HCT116 (cell line): Measurements from ENCODE around the gene PIK3R1. TPM values are rescaled to one million over a fixed set of nuclear protein-coding genes. Genes with fewer than 3 reads are reported as not detected.
A peak's percentile ranks its signal among the peaks of the same experiment; 100 is the strongest.

Experiments used
- ATAC-seq: fragments of 200-7000 bp; cut with Tn5 transposase; 2 replicates; pipeline ENCODE4 v1.9.1; 2020; ENCODE audit warnings: mild to moderate bottlenecking, moderate library complexity
- BruUV-seq: library from RNA; stranded (reverse); fragments of 400-500 nt; replicated peaks from 2 replicates; lab custom pipeline; 2021; lab: Mats Ljungman, UMichigan
- CTCF ChIA-PET: fragments of 300-600 bp; sonication (Branson Sonifier 250); formaldehyde crosslinking; loops from one replicate; lab custom pipeline; 2021; ENCODE audit warnings: antibody characterized with exemption; lab: Charles Lee
- POLR2A ChIA-PET: fragments of 300-600, 350-600 bp; sonication (Branson Sonifier 250); formaldehyde crosslinking; loops from one replicate; lab custom pipeline; 2021; ENCODE audit warnings: antibody characterized with exemption; lab: Charles Lee
- RAD21 ChIA-PET, 2 experiments: fragments of 300-600 bp; sonication (Branson Sonifier 250); formaldehyde crosslinking; loops; one replicate each; lab custom pipeline; 2023; ENCODE audit warnings: low total read pairs in 2 of 2; ENCODE audit not compliant: uncharacterized antibody in 2 of 2, unreplicated experiment in 2 of 2, low non-redundant PET in 1 of 2; lab: Charles Lee
- DNase-seq: peaks from one replicate; pipeline ENCODE4 v3.0.0-alpha.2; 2010; ENCODE audit warnings: low read depth, low spot score
- H2AFZ ChIP-seq: fragments of 200-600 bp; shearing (Covaris generic), sonication (generic); 2 replicates; pipeline ENCODE4 v1.6.1; 2017; ENCODE audit warnings: low read depth, mixed run types, mixed read lengths, antibody characterized with exemption, low read length; ENCODE audit not compliant: poor library complexity, severe bottlenecking
- H3K27ac ChIP-seq: 2 replicates; pipeline ENCODE4 v1.5.1; 2012; ENCODE audit warnings: low read depth, low read length
- H3K27me3 ChIP-seq: fragments of 200-600 bp; sonication (generic); 2 replicates; pipeline ENCODE4 v1.6.1; 2016; ENCODE audit warnings: mixed run types, low read length, mixed read lengths; ENCODE audit not compliant: insufficient read depth
- H3K36me3 ChIP-seq, 2 experiments: fragments of 200-500 bp in 1 of 2; fragments of 200-600 bp in 1 of 2; sonication (Bioruptor generic) in 1 of 2; sonication (generic) in 1 of 2; 2 replicates each; pipeline versions ENCODE4 v1.5.1 to v1.6.1; 2014 to 2016; ENCODE audit warnings: low read length in 2 of 2, inconsistent platforms in 1 of 2, mixed read lengths in 1 of 2, mixed run types in 1 of 2; ENCODE audit not compliant: insufficient read depth in 2 of 2, control insufficient read depth in 1 of 2
- H3K4me1 ChIP-seq, 2 experiments: fragments of 200-600 bp in 1 of 2; sonication (generic) in 1 of 2; 2 replicates each; pipeline versions ENCODE4 v1.5.1 to v1.6.1; 2012 to 2017; ENCODE audit warnings: low read length in 2 of 2, inconsistent platforms in 1 of 2, mild to moderate bottlenecking in 1 of 2, mixed read lengths in 1 of 2, mixed run types in 1 of 2, moderate library complexity in 1 of 2; ENCODE audit not compliant: insufficient read depth in 2 of 2, control insufficient read depth in 1 of 2
- H3K4me2 ChIP-seq: fragments of 200-600 bp; sonication (generic); 2 replicates; pipeline ENCODE4 v1.6.1; 2017; ENCODE audit warnings: mixed run types, low read length, mixed read lengths
- H3K4me3 ChIP-seq, 2 experiments: fragments of 200-600 bp in 1 of 2; sonication (generic) in 1 of 2; replicated peaks in 1 of 2; 2 replicates each; pipeline ENCODE4 v1.5.1; 2011 to 2016; ENCODE audit warnings: low read length in 2 of 2, control low read depth in 1 of 2, low read depth in 1 of 2, mild to moderate bottlenecking in 1 of 2, mixed read lengths in 1 of 2, mixed run types in 1 of 2
- H3K79me2 ChIP-seq: fragments of 200-600 bp; sonication (generic); 2 replicates; pipeline ENCODE4 v1.6.1; 2017; ENCODE audit warnings: mild to moderate bottlenecking, mixed run types, low read length, moderate library complexity, mixed read lengths; ENCODE audit not compliant: insufficient read depth
- H3K9ac ChIP-seq: fragments of 200-600 bp; sonication (generic); 2 replicates; pipeline ENCODE4 v1.6.1; 2016; ENCODE audit warnings: low read length, mixed read lengths
- H3K9me2 ChIP-seq: fragments of 200-600 bp; sonication (generic), shearing (Covaris generic); 2 replicates; pipeline ENCODE4 v1.6.1; 2017; ENCODE audit warnings: mixed run types, mild to moderate bottlenecking, moderate library complexity; ENCODE audit not compliant: insufficient read depth
- H3K9me3 ChIP-seq, 2 experiments: fragments of 200-500 bp in 1 of 2; fragments of 200-600 bp in 1 of 2; sonication (Bioruptor generic) in 1 of 2; sonication (generic) in 1 of 2; 2 replicates each; pipeline ENCODE4 v1.6.1; 2014 to 2017; ENCODE audit warnings: low read length in 2 of 2, mixed read lengths in 2 of 2, inconsistent platforms in 1 of 2, low read depth in 1 of 2, mild to moderate bottlenecking in 1 of 2, mixed run types in 1 of 2, moderate library complexity in 1 of 2; ENCODE audit not compliant: control insufficient read depth in 1 of 2, insufficient read depth in 1 of 2
- H4K20me1 ChIP-seq: fragments of 200-600 bp; sonication (generic), shearing (Covaris generic); 2 replicates; pipeline ENCODE4 v1.6.1; 2017; ENCODE audit warnings: mixed run types, mild to moderate bottlenecking, moderate library complexity; ENCODE audit not compliant: insufficient read depth
- ELF1 ChIP-seq: IDR thresholded peaks from 2 replicates; pipeline ENCODE4 v1.6.1; 2012; ENCODE audit warnings: low read depth, borderline replicate concordance
- FOSL1 ChIP-seq: IDR thresholded peaks from 2 replicates; pipeline ENCODE4 v1.6.1; 2012; ENCODE audit warnings: low read depth
- SP1 ChIP-seq: IDR thresholded peaks from 2 replicates; pipeline ENCODE4 v1.6.1; 2012; ENCODE audit warnings: low read depth
- ZNF274 ChIP-seq: fragments of 200-500 bp; sonication (Bioruptor generic); IDR thresholded peaks from 2 replicates; pipeline ENCODE4 v1.6.1; 2014; ENCODE audit warnings: mild to moderate bottlenecking, low read depth, low read length, inconsistent platforms
- intact Hi-C: fragments of 100-400 bp; cut with micrococcal nuclease; formaldehyde crosslinking; loops from 2 replicates; pipeline ENCODE4 v1.10.0; 2022
- total RNA-seq: library from RNA; stranded (reverse); gene quantifications from one replicate; pipeline ENCODE4 v1.2.1, GENCODE V29; 2021; ENCODE audit not compliant: unreplicated experiment
- TF ChIP-seq, protein P1 (sequence below): IDR thresholded peaks from 2 replicates; pipeline ENCODE4 v1.6.1; 2012; ENCODE audit warnings: low read depth
- TF ChIP-seq, protein P2 (sequence below), 3 experiments: fragments of 200-600 bp in 1 of 3; sonication (generic) in 1 of 3; IDR thresholded peaks in 2 of 3; conservative IDR thresholded peaks in 1 of 3; 2 replicates each; pipeline ENCODE4 v1.5.1; 2012 to 2017; ENCODE audit warnings: low read depth in 2 of 3, low read length in 2 of 3, antibody characterized with exemption in 1 of 3, borderline replicate concordance in 1 of 3, control low read depth in 1 of 3, mild to moderate bottlenecking in 1 of 3, mixed read lengths in 1 of 3, mixed run types in 1 of 3, moderate library complexity in 1 of 3; ENCODE audit not compliant: insufficient read depth in 1 of 3

PIK3R1 gene
- total RNA-seq, 1 experiment from 2014 or later: 7.2 TPM

DNA sequence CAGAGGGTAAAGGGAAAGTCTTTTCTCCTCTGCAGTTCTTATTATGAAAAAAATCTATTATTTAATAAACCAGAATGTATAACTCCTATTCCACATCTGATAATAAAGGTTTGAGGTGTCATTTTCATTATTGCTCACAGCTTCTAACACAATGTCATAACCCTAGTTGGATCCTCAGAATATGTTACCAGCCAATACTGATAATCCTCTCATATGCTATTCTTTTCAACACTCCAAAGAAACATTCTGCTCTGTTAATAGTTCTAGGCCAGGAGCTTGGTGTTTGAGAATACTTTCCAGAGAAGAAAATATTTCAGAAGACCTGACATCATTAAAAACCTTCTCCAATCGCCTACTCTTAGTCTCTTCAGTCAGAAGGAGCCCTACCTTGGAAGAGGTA is 127.1 kb downstream of the PIK3R1 start (continued):
- TF ChIP-seq, protein P1, sequence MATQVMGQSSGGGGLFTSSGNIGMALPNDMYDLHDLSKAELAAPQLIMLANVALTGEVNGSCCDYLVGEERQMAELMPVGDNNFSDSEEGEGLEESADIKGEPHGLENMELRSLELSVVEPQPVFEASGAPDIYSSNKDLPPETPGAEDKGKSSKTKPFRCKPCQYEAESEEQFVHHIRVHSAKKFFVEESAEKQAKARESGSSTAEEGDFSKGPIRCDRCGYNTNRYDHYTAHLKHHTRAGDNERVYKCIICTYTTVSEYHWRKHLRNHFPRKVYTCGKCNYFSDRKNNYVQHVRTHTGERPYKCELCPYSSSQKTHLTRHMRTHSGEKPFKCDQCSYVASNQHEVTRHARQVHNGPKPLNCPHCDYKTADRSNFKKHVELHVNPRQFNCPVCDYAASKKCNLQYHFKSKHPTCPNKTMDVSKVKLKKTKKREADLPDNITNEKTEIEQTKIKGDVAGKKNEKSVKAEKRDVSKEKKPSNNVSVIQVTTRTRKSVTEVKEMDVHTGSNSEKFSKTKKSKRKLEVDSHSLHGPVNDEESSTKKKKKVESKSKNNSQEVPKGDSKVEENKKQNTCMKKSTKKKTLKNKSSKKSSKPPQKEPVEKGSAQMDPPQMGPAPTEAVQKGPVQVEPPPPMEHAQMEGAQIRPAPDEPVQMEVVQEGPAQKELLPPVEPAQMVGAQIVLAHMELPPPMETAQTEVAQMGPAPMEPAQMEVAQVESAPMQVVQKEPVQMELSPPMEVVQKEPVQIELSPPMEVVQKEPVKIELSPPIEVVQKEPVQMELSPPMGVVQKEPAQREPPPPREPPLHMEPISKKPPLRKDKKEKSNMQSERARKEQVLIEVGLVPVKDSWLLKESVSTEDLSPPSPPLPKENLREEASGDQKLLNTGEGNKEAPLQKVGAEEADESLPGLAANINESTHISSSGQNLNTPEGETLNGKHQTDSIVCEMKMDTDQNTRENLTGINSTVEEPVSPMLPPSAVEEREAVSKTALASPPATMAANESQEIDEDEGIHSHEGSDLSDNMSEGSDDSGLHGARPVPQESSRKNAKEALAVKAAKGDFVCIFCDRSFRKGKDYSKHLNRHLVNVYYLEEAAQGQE: no peak
- TF ChIP-seq ZNF274: no peak

DNA sequence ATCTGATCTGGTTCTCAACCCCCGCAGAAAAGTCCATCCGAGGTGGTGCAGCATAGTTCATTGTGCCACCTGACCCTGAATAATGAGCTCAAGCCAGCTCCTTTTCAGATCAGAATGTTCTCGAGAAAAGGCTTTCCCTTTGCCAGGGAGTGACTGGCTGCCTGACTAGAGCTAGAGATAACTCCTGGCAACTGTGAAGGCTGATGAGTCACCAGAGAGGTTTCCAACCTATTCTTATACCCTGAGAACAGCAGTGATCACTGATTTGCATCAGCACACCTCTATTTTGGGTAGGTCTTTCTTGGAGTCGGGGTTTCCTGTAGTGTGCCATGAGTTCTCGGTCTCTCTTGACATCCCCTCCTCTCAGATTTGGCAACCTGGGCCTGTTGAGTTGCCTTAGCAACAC is 127.9 kb downstream of the PIK3R1 start:
- POLR2A ChIA-PET: no interaction called here
- Histone ChIP-seq H3K36me3 (no peaks in the 10 kb centered on the region), H2AFZ (peak overlapping the region; percentile 41), H3K9me2 (no peaks in the 10 kb centered on the region), H3K4me2 (peak overlapping the region; percentile 56), H3K27me3 (no peaks in the 10 kb centered on the region), H3K27ac (no peak overlapping the region), H3K79me2 (no peaks in the 10 kb centered on the region), H4K20me1 (no peaks in the 10 kb centered on the region), H3K4me1 (peaks cover 10 to 24% of the 10 kb centered on the region in 2 experiments), H3K9ac (no peak overlapping the region), H3K9me3 (no peaks in the 10 kb centered on the region), H3K4me3 (no peak overlapping the region)
- BruUV-seq: no TSS peak
- TF ChIP-seq, protein P2, sequence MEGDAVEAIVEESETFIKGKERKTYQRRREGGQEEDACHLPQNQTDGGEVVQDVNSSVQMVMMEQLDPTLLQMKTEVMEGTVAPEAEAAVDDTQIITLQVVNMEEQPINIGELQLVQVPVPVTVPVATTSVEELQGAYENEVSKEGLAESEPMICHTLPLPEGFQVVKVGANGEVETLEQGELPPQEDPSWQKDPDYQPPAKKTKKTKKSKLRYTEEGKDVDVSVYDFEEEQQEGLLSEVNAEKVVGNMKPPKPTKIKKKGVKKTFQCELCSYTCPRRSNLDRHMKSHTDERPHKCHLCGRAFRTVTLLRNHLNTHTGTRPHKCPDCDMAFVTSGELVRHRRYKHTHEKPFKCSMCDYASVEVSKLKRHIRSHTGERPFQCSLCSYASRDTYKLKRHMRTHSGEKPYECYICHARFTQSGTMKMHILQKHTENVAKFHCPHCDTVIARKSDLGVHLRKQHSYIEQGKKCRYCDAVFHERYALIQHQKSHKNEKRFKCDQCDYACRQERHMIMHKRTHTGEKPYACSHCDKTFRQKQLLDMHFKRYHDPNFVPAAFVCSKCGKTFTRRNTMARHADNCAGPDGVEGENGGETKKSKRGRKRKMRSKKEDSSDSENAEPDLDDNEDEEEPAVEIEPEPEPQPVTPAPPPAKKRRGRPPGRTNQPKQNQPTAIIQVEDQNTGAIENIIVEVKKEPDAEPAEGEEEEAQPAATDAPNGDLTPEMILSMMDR (IDR thresholded peaks at IDR 0.05 in 2 of 3, conservative IDR thresholded peaks at IDR 0.05 in 1 of 3; ENCODE audit: borderline replicate concordance in 1 of 3, insufficient read depth in 1 of 3, low read depth in 2 of 3, low read length in 2 of 3): no peak
- TF ChIP-seq FOSL1 (0 out of 2 replicates have a peak, but pooled peaks have one; percentile 19), SP1 (no peak), ELF1 (no peak)
- CTCF ChIA-PET: no interaction called here
- intact Hi-C loops: no loop called here
- ATAC-seq (peak; percentile 75), DNase-seq (no peak)
- RAD21 ChIA-PET: no interaction called here
